Esophagus squamous epithelium (tissue), 5 donors: ENCODE data around the gene TAS2R60. TPM values are rescaled to one million over a fixed set of nuclear protein-coding genes. Genes with fewer than 3 reads are reported as not detected.
"Not testable (repeated sequence)": the region's sequence is repeated elsewhere in the genome, so short reads cannot be mapped to it uniquely, and the experiment has no call there.

ENCODE experiments used
- DNase-seq: peaks from one replicate; lab custom pipeline; 2025; lab: John Stamatoyannopoulos, UW
- H3K27ac ChIP-seq, 4 donors: fragments of 200-600 bp; sonication (generic); one replicate each; pipeline ENCODE4 v1.5.1; 2016 to 2019; ENCODE audit warnings: mild to moderate bottlenecking in 1 of 4
- H3K27me3 ChIP-seq, 4 donors: fragments of 200-600 bp; sonication (generic); 1 replicate in 3 of 4; 2 replicates in 1 of 4; pipeline versions ENCODE4 v1.5.1 to v1.6.0; 2017 to 2021; ENCODE audit warnings: antibody characterized with exemption in 1 of 4
- H3K36me3 ChIP-seq, 3 donors: fragments of 200-600 bp; sonication (generic); one replicate each; pipeline ENCODE4 v1.5.1; 2016 to 2019
- H3K4me1 ChIP-seq, 3 donors: fragments of 200-600 bp; sonication (generic); one replicate each; pipeline ENCODE4 v1.5.1; 2017 to 2019
- H3K4me3 ChIP-seq, 4 donors: fragments of 200-600 bp; sonication (generic); 1 replicate in 3 of 4; 2 replicates in 1 of 4; pipeline ENCODE4 v1.5.1; 2016 to 2019; ENCODE audit warnings: mild to moderate bottlenecking in 2 of 4, moderate library complexity in 1 of 4
- H3K9me3 ChIP-seq, 3 donors: fragments of 200-600 bp; sonication (generic); one replicate each; pipeline ENCODE4 v1.5.1; 2016 to 2019
- CTCF ChIP-seq, 6 experiments: fragments of 450-650 bp in 4 of 6; fragments of 200-600 bp in 2 of 6; sonication (generic) in 2 of 6; IDR thresholded peaks; one replicate each; pipeline ENCODE4 v1.5.1; 2016 to 2019; ENCODE audit warnings: antibody characterized with exemption in 6 of 6, mild to moderate bottlenecking in 4 of 6, moderate library complexity in 4 of 6
- POLR2A ChIP-seq, 4 donors: fragments of 450-650 bp; IDR thresholded peaks; one replicate each; pipeline ENCODE4 v1.6.1; 2017; ENCODE audit warnings: antibody characterized with exemption in 4 of 4, mild to moderate bottlenecking in 4 of 4, moderate library complexity in 3 of 4
- WGBS, 2 donors: methylation state at CpG; one replicate each; pipeline ENCODE4 v1.1.5; 2018; 5-methylcytosine and 5-hydroxymethylcytosine counted together
- intact Hi-C: fragments of 100-400 bp; cut with DNase I; formaldehyde crosslinking; loops from one replicate; pipeline ENCODE4 v1.15.0; 2022
- total RNA-seq, 4 donors: library from RNA; depleted of rRNA; stranded (reverse); fragments of >200 nt; gene quantifications; one replicate each; pipeline ENCODE4 v1.1.0, GENCODE V29; 2016
- donor health status: DM: yes; HTN: yes; CAD: no.

TAS2R60 gene
- total RNA-seq, 4 donors from 2014 or later: not detected

DNA sequence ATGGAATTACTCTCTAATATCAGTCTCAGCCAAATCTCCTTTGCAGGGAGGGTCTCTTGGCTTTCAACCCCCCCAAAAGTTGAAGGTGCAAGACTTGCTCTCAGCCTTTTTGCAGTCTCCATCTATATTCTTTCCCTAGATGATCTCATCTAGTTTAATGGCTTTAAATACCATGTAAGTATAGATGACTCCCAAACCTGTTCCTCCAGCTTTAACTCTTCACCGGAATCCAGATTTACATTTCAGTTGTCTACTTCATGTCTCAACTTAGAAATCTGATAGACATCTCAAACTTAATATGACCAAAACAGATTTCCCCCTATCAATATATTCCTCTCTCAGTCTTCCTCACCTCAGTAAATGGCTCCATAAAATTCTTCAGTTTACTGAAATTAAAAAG, 24.5 kb downstream of the TAS2R60 start:
- intact Hi-C loops: no loop called here
- Histone ChIP-seq H3K27ac (peak overlapping the region in 3 of 4 donors; percentile 31 to 49 (median 32)), H3K36me3 (no peaks in the 10 kb centered on the region), H3K27me3 (no peaks in the 10 kb centered on the region), H3K4me1 (peaks cover 0 to 41% (median 4%) of the 10 kb centered on the region in 3 donors), H3K4me3 (no peak overlapping the region), H3K9me3 (no peaks in the 10 kb centered on the region)
- 35 to 65% methylated on average over 1 of the region's 1 CpG for WGBS, 2 donors
- no peak for DNase-seq
- TF ChIP-seq POLR2A (IDR thresholded peaks at IDR 0.05) (no peak), CTCF (IDR thresholded peaks at IDR 0.05) (no peak)

- intact Hi-C loops, H3K4me3 ChIP-seq, DNase-seq, H3K36me3 ChIP-seq, H3K9me3 ChIP-seq, H3K27me3 ChIP-seq: not testable (repeated sequence)
- Histone ChIP-seq H3K4me1 (peaks cover 0 to 30% (median 0%) of the 10 kb centered on the region in 3 donors), H3K27ac (peak overlapping the region in 3 of 4 donors; percentile 33 to 62 (median 57))
- WGBS, 2 donors: 51 to 55% methylated on average over 11 of the region's 11 CpGs
These were observed 28.9 kb downstream of the TAS2R60 start for GRCh38 chr7:143472071-143472689.

DNA sequence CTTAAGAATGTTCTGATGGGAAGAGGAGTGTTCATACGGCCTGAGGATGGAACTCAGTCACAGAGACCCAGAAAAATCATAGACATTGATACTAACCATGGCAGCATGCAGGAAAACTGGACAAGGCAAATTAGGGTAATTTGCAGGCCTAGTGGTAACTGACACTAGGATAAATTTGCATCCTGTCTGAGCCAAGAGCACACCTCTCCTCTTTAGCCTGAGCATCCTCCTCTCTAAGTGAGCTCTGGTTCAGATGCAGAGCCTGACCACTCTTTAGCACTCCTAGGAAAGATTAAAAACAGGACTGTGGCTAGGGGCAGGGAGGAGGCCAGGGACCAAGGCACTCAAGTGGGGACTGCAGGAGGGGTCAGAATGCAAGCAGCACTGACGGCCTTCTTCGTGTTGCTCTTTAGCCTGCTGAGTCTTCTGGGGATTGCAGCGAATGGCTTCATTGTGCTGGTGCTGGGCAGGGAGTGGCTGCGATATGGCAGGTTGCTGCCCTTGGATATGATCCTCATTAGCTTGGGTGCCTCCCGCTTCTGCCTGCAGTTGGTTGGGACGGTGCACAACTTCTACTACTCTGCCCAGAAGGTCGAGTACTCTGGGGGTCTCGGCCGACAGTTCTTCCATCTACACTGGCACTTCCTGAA, 34.4 kb downstream of the TAS2R60 start, which contains the start of gene TAS2R41:
Gene TAS2R41 (plus strand): TSS at position 373 of the 650 bp plus-strand sequence. CDS start 0 bp downstream, at position 373.
- DNase-seq: no peak
- no peak within 1 kb of the TSS for H3K4me3 ChIP-seq
- peak within 1 kb of the TSS in 2 of 4 donors; percentile 39 to 53 for H3K27ac ChIP-seq
- no peaks in the 10 kb centered on the region for H3K27me3 ChIP-seq
- no peaks in the 10 kb centered on the region for H3K9me3 ChIP-seq
- intact Hi-C loops: no loop called here
- 66 to 83% methylated on average over 3 to 7 of the region's 10 CpGs for WGBS, 2 donors
- peaks cover 0 to 2% (median 0%) of the 10 kb centered on the region in 3 donors for H3K4me1 ChIP-seq
- TF ChIP-seq CTCF (IDR thresholded peaks at IDR 0.05) (no peak), POLR2A (IDR thresholded peaks at IDR 0.05) (no peak)
- H3K36me3 ChIP-seq: no peaks in the 10 kb centered on the region

- intact Hi-C loops: no loop called here
- TF ChIP-seq CTCF (IDR thresholded peaks at IDR 0.05): no peak
- no peak for TF ChIP-seq POLR2A (IDR thresholded peaks at IDR 0.05)
- H3K9me3 ChIP-seq: no peaks in the 10 kb centered on the region
- peak overlapping the region in 2 of 4 donors; percentile 56 to 67 for H3K27ac ChIP-seq
- H3K4me1 ChIP-seq: peaks cover 0 to 1% (median 0%) of the 10 kb centered on the region in 3 donors
- H3K4me3 ChIP-seq: no peak overlapping the region
- DNase-seq: no peak
- no peaks in the 10 kb centered on the region for H3K36me3 ChIP-seq
- 56 to 68% methylated on average over 7 to 10 of the region's 10 CpGs for WGBS, 2 donors
- no peaks in the 10 kb centered on the region for H3K27me3 ChIP-seq
These were observed 36.0 kb downstream of the TAS2R60 start for GRCh38 chr7:143479055-143479766.

DNA sequence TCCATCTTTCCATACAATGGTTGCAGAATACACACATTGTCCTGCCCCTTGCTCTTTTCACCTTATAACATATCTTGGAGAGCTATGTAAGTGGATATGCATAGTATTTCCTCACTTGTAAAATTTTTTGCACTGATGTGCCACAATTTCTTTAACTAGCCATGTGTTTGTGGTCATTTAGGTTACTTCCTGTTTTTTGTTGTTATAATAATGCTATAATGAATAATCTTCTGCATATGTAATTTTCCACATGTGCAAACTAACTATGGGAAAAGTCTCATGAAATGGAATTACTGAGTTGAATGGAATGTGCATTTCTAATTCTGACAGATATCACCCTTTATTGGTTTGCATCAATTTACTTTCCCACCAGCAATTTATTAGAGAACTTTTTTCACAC, 37.2 kb downstream of the TAS2R60 start:
- Histone ChIP-seq H3K27ac (no peak overlapping the region), H3K27me3 (no peaks in the 10 kb centered on the region), H3K4me3 (no peak overlapping the region), H3K9me3 (no peaks in the 10 kb centered on the region), H3K36me3 (no peaks in the 10 kb centered on the region), H3K4me1 (peaks cover 0 to 4% (median 0%) of the 10 kb centered on the region in 3 donors)
- TF ChIP-seq POLR2A (IDR thresholded peaks at IDR 0.05) (no peak), CTCF (IDR thresholded peaks at IDR 0.05) (no peak)
- no peak for DNase-seq
- intact Hi-C loops: no loop called here
